WTC11 (cell line): ENCODE data around the gene SVIL. TPM values are rescaled to one million over a fixed set of nuclear protein-coding genes. Genes with fewer than 3 reads are reported as not detected.

Source experiments
- ATAC-seq: fragments of 200-7000 bp; cut with Tn5 transposase; 2 replicates; pipeline ENCODE4 v1.10.0; 2021; ENCODE audit warnings: mild to moderate bottlenecking, moderate library complexity
- CTCF ChIA-PET: fragments of 300-600 bp; sonication (Branson Sonifier 250); formaldehyde crosslinking; loops from one replicate; lab custom pipeline; 2021; ENCODE audit warnings: antibody characterized with exemption; lab: Charles Lee
- POLR2A ChIA-PET: fragments of 350-600 bp; sonication (Branson Sonifier 250); formaldehyde crosslinking; loops from one replicate; lab custom pipeline; 2021; ENCODE audit warnings: antibody characterized with exemption; lab: Charles Lee
- DNase-seq: peaks from one replicate; pipeline ENCODE4 v3.0.0; 2021; ENCODE audit warnings: low spot score
- H3K27ac Mint-ChIP-seq: 2 replicates; pipeline ENCODE4 v1.8.0; 2021; ENCODE audit warnings: mixed read lengths
- H3K27me3 Mint-ChIP-seq: 2 replicates; pipeline ENCODE4 v1.8.0; 2021; ENCODE audit warnings: low read depth, mild to moderate bottlenecking, moderate library complexity, mixed read lengths
- H3K36me3 Mint-ChIP-seq: 2 replicates; pipeline ENCODE4 v1.8.0; 2021; ENCODE audit warnings: mixed read lengths
- H3K4me1 Mint-ChIP-seq: 2 replicates; pipeline ENCODE4 v1.8.0; 2022; ENCODE audit warnings: mixed read lengths
- H3K4me3 Mint-ChIP-seq: 2 replicates; pipeline ENCODE4 v1.8.0; 2021; ENCODE audit warnings: mild to moderate bottlenecking, moderate library complexity, mixed read lengths
- H3K9me3 Mint-ChIP-seq: 2 replicates; pipeline ENCODE4 v1.8.0; 2021; ENCODE audit warnings: mixed read lengths
- AFF4 ChIP-seq: sonication (generic); formaldehyde crosslinking; IDR thresholded peaks from 2 replicates; pipeline ENCODE4 v1.8.1; 2023; ENCODE audit warnings: mild to moderate bottlenecking, missing genetic modification reagents, borderline replicate concordance
- ATF2 ChIP-seq: sonication (generic); formaldehyde crosslinking; IDR thresholded peaks from 2 replicates; pipeline ENCODE4 v1.8.1; 2022; ENCODE audit warnings: low read depth, missing genetic modification reagents, borderline replicate concordance
- CBFB ChIP-seq: sonication (generic); formaldehyde crosslinking; IDR thresholded peaks from 2 replicates; pipeline ENCODE4 v1.8.1; 2022; ENCODE audit warnings: mild to moderate bottlenecking, low read depth, missing genetic modification reagents
- ETV6 ChIP-seq: sonication (generic); formaldehyde crosslinking; IDR thresholded peaks from 2 replicates; pipeline ENCODE4 v1.8.1; 2022; ENCODE audit warnings: mild to moderate bottlenecking, missing genetic modification reagents
- FOXP4 ChIP-seq: sonication (generic); formaldehyde crosslinking; IDR thresholded peaks from 2 replicates; pipeline ENCODE4 v1.8.0; 2022; ENCODE audit warnings: mild to moderate bottlenecking, missing genetic modification reagents
- IRF1 ChIP-seq: sonication (generic); formaldehyde crosslinking; IDR thresholded peaks from 2 replicates; pipeline ENCODE4 v1.8.0; 2023; ENCODE audit warnings: missing genetic modification reagents
- MAX ChIP-seq: sonication (generic); formaldehyde crosslinking; IDR thresholded peaks from 2 replicates; pipeline ENCODE4 v1.8.0; 2022; ENCODE audit warnings: mild to moderate bottlenecking, missing genetic modification reagents
- NFYB ChIP-seq: sonication (generic); formaldehyde crosslinking; conservative IDR thresholded peaks from 2 replicates; pipeline ENCODE4 v1.8.0; 2022; ENCODE audit warnings: low read depth, missing genetic modification reagents
- OVOL2 ChIP-seq: fragments of 250-450 bp; sonication (Bioruptor Pico); IDR thresholded peaks from 2 replicates; pipeline ENCODE4 v1.9.0; 2021; ENCODE audit warnings: mild to moderate bottlenecking, borderline replicate concordance
- RORB ChIP-seq: fragments of 250-450 bp; sonication (Bioruptor Pico); IDR thresholded peaks from 2 replicates; pipeline ENCODE4 v1.9.0; 2021; ENCODE audit warnings: mild to moderate bottlenecking
- TEAD4 ChIP-seq: sonication (generic); formaldehyde crosslinking; IDR thresholded peaks from 2 replicates; pipeline ENCODE4 v1.8.0; 2022; ENCODE audit warnings: mild to moderate bottlenecking, missing genetic modification reagents
- ZNF396 ChIP-seq: fragments of 250-450 bp; sonication (Bioruptor Pico); IDR thresholded peaks from 2 replicates; pipeline ENCODE4 v1.8.0; 2021; ENCODE audit warnings: mild to moderate bottlenecking, moderate library complexity, borderline replicate concordance
- ZNF416 ChIP-seq: fragments of 250-450 bp; sonication (Bioruptor Pico); IDR thresholded peaks from 2 replicates; pipeline ENCODE4 v1.9.0; 2021; ENCODE audit warnings: mild to moderate bottlenecking, inconsistent platforms
- total RNA-seq: library from RNA; stranded (reverse); gene quantifications from 3 replicates; pipeline ENCODE4 v1.2.3, GENCODE V29; 2021

SVIL gene
- total RNA-seq, 1 experiment from 2014 or later, result 27.1 TPM

GRCh38 chr10:29448125-29448524, 186.6 kb downstream of the SVIL start:
- peaks cover 7% of the 10 kb centered on the region for H3K9me3 Mint-ChIP-seq
- DNase-seq, result no peak
- peaks cover 3% of the 10 kb centered on the region for H3K36me3 Mint-ChIP-seq
- no peak overlapping the region for H3K4me3 Mint-ChIP-seq
- ChIA-PET CTCF (interaction anchor here (0.6 to 2.7 kb wide), 9 partner anchors 17 to 1141 kb away, joined by 3 to 15 read pairs (median 4); no protein-coding TSS in a partner anchor), POLR2A (no interaction called here)
- H3K27ac Mint-ChIP-seq, result no peak overlapping the region
- ATAC-seq, result no peak
- H3K27me3 Mint-ChIP-seq, result no peaks in the 10 kb centered on the region
- no peak for TF ChIP-seq ZNF416 (CRISPR knock-in tag)
- peaks cover 19% of the 10 kb centered on the region for H3K4me1 Mint-ChIP-seq

- TF ChIP-seq TEAD4 (no peak), NFYB (CRISPR knock-in tag) (no peak), ATF2 (CRISPR knock-in tag) (no peak), FOXP4 (CRISPR knock-in tag) (no peak), CBFB (CRISPR knock-in tag) (no peak), ETV6 (CRISPR knock-in tag) (no peak), RORB (CRISPR knock-in tag) (no peak), MAX (CRISPR knock-in tag) (no peak), IRF1 (CRISPR knock-in tag) (no peak), ZNF396 (CRISPR knock-in tag) (no peak), AFF4 (CRISPR knock-in tag) (no peak), OVOL2 (CRISPR knock-in tag) (no peak)
- no peak for ATAC-seq
- Mint-ChIP-seq H3K27me3 (no peaks in the 10 kb centered on the region), H3K4me1 (peaks cover 32% of the 10 kb centered on the region), H3K9me3 (peaks cover 8% of the 10 kb centered on the region), H3K36me3 (peaks cover 3% of the 10 kb centered on the region), H3K4me3 (no peak overlapping the region), H3K27ac (no peak overlapping the region)
- CTCF ChIA-PET, result interaction anchor here (0.9 to 1.8 kb wide), 7 partner anchors 18 to 60 kb away, joined by 3 to 19 read pairs (median 3); no protein-coding TSS in a partner anchor
- POLR2A ChIA-PET, result no interaction called here
- no peak for DNase-seq
Measured at GRCh38 chr10:29446327-29446726, 188.4 kb downstream of the SVIL start.
